WI38 (cell line): ENCODE data around the gene SHC1.

Source experiments
- H3K4me3 ChIP-seq: 2 replicates; pipeline ENCODE4 v1.5.1; 2011; ENCODE audit warnings: low read depth, mild to moderate bottlenecking, control low read depth, low read length
- CTCF ChIP-seq: IDR thresholded peaks from 2 replicates; pipeline ENCODE4 v1.5.1; 2012; ENCODE audit warnings: low read depth, mild to moderate bottlenecking, control low read depth, low read length

The SHC1 gene

DNA sequence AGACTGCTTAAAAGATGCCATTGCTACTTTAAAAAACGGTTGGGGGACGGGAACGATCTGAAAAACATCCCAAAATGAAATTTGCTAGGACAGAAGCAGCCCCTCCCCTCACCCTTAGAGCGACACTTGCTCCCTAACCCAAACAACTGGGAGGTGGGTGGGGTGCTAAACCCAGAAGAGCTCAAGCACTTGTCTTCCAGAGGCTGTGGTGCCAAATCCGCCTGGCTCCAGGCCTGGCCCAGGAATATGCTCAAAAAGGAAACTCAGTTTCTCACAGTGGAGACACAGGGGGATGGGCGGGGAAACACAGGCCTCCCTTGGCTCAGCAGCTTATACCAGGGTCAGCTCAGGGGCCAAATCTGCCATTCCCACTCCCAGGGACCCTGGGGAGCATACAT is 14.0 kb downstream of the SHC1 start:
- TF ChIP-seq CTCF: no peak
- H3K4me3 ChIP-seq: peak overlapping the region; percentile 67

DNA sequence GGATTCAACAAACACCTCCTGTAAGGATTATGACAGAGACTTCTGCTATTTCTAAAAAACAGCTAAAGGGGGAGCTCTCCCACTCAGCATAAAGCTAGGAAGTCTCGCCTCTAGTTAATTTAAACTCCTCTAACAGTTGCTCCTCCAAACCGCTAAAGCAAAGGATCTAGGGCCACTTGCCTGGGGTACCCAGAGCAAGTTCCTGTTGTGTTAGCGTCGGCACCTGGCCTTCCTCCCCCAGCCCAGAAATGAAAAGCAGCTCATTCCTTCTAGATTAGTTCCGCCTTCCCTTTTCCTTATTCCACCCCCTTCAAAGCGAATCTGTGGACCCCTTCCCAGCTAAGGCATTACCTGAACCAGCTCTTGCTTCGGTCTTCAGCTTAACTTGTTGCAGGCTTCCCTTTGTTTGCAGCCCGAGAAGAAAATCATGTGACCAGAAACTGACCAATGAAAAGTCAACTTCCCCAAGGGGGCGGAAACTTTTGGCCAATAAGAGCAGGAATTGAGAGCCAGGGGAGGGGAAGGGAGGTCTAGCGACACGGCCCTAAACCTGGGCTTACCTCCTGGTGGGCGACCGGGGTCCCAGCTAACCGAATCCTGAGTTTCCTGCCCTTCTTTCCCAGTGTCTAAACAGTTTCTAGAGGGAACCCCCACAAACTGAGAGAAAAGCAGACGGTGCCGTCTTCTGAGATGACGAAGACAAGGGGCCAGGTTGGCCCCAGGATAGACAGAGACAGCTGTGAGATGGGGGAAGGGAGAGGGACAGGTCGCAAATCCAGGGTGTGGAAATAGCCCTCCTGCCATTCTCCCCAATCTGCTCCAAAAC is 14.6 kb downstream of the SHC1 start, which contains the start of gene PBXIP1:
PBXIP1 (minus strand) TSS at position 382 of the 826 bp plus-strand sequence. CDS start 2,378 bp downstream, outside the sequence.
- TF ChIP-seq CTCF: no peak
- peak within 1 kb of the TSS; percentile 67 for H3K4me3 ChIP-seq

GRCh38 chr1:154955039-154955717 is 15.4 kb downstream of the SHC1 start:
- no peak for TF ChIP-seq CTCF
- peak overlapping the region; percentile 67 for H3K4me3 ChIP-seq

GRCh38 chr1:154954541-154954940 is 16.0 kb downstream of the SHC1 start:
- TF ChIP-seq CTCF: no peak
- H3K4me3 ChIP-seq: peak overlapping the region; percentile 67; the same call in 1 of the 2 replicates

DNA sequence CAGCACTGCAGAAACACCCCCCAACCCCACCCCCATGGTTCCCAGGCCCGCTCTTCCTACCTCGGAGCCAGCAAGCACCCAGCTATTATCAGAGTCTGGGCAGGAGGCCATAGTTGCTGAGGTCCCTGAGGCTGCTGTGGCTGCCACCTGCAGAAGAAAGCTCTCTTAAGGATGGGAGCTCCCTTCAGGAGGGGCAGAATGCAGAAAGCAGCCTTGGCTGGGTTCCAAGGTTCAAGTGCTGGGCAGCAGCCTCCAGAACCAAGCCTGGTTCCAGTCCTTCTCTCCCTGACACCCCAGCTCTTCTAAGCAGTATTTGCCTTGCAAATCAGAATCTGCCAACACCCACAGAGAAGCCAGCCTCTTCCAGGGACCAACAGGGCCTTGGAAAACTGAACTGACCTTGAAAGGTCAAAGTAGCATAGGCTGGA is 16.9 kb downstream of the SHC1 start:
- no peak for TF ChIP-seq CTCF
- H3K4me3 ChIP-seq: no peak overlapping the region

DNA sequence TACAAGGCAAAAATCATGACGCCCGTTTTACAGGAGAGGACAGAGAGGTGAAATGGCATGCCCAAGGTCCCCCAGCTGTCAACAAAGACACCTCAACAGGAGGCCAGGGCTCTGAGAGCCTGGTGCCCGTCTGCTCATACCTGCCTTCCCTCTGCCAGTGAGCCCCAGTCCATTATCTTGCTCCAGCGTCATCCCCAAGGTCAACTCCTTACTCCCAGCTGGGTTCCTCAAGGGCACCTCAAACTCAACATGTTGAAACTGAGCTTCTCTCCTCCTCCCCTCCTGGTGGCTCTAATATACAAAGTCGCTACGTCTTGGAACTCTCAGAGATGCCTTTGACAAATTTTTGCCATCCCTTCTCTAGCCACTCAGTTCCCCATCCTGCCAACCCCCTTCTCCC is 17.9 kb downstream of the SHC1 start:
- no peak for TF ChIP-seq CTCF
- no peak overlapping the region for H3K4me3 ChIP-seq
